B cell (primary cell): ENCODE results near the gene TMPRSS9. TPM values are rescaled to one million over a fixed set of nuclear protein-coding genes. Genes with fewer than 3 reads are reported as not detected.

Experiments used
- ATAC-seq: fragments of 200-7000 bp; cut with Tn5 transposase; one replicate; pipeline ENCODE4 v1.10.0; 2021; ENCODE audit warnings: low read depth, mild to moderate bottlenecking, moderate number of reproducible peaks, moderate library complexity
- CTCF ChIA-PET: fragments of 350-600 bp; sonication (Branson Sonifier 250); formaldehyde crosslinking; loops from one replicate; lab custom pipeline; 2021; ENCODE audit warnings: antibody characterized with exemption, inconsistent platforms; lab: Charles Lee
- POLR2A ChIA-PET: fragments of 350-600 bp; sonication (Branson Sonifier 250); formaldehyde crosslinking; loops from one replicate; lab custom pipeline; 2021; ENCODE audit warnings: antibody characterized with exemption; lab: Charles Lee
- DNase-seq: peaks from one replicate; pipeline ENCODE4 v3.0.0; 2013
- H2AFZ ChIP-seq: 2 replicates; pipeline ENCODE4 v1.6.1; 2012; ENCODE audit warnings: mild to moderate bottlenecking, low read depth, low read length; ENCODE audit not compliant: insufficient read depth, poor library complexity, severe bottlenecking
- H3K27ac ChIP-seq, 2 donors: 1 replicate in 1 of 2; 2 replicates in 1 of 2; pipeline ENCODE4 v1.5.1; 2012 to 2013; ENCODE audit warnings: low read length in 2 of 2, mild to moderate bottlenecking in 2 of 2, moderate library complexity in 1 of 2
- H3K27me3 ChIP-seq, 4 experiments: fragments of 200-600 bp in 1 of 4; sonication (generic) in 1 of 4; replicated peaks in 1 of 4; 1 replicate in 2 of 4; 2 replicates in 2 of 4; pipeline versions ENCODE4 v1.6.1 to v1.7.0; 2013 to 2016; ENCODE audit warnings: low read length in 3 of 4, mild to moderate bottlenecking in 2 of 4, mixed read lengths in 1 of 4, moderate library complexity in 1 of 4; ENCODE audit not compliant: insufficient read depth in 4 of 4, control insufficient read depth in 3 of 4; ENCODE audit errors: control extremely low read depth in 1 of 4
- H3K36me3 ChIP-seq, 2 experiments: replicated peaks in 1 of 2; 1 replicate in 1 of 2; 2 replicates in 1 of 2; pipeline versions ENCODE4 v1.6.1 to v1.7.1; 2013; ENCODE audit warnings: low read length in 1 of 2; ENCODE audit not compliant: insufficient read depth in 2 of 2, control insufficient read depth in 1 of 2; ENCODE audit errors: control extremely low read depth in 1 of 2, extremely low read depth in 1 of 2
- H3K4me1 ChIP-seq, 2 donors: fragments of 200-600 bp in 1 of 2; sonication (generic) in 1 of 2; 1 replicate in 1 of 2; 2 replicates in 1 of 2; pipeline versions ENCODE4 v1.5.1 to v1.6.1; 2013 to 2017; ENCODE audit warnings: low read length in 2 of 2; ENCODE audit not compliant: control insufficient read depth in 2 of 2, insufficient read depth in 2 of 2
- H3K4me2 ChIP-seq: replicated peaks from 2 replicates; pipeline ENCODE3; 2012; ENCODE audit warnings: mild to moderate bottlenecking, low read depth, low read length; ENCODE audit not compliant: poor library complexity, severe bottlenecking
- H3K4me3 ChIP-seq, 5 experiments: fragments of 200-600 bp in 1 of 5; sonication (generic) in 1 of 5; 1 replicate in 3 of 5; 2 replicates in 2 of 5; pipeline versions ENCODE4 v1.5.1 to v1.7.0; 2011 to 2016; ENCODE audit warnings: low read length in 4 of 5, mild to moderate bottlenecking in 4 of 5, low read depth in 2 of 5, control low read depth in 1 of 5, moderate library complexity in 1 of 5; ENCODE audit not compliant: insufficient read depth in 1 of 5; ENCODE audit errors: control extremely low read depth in 1 of 5, extremely low read depth in 1 of 5
- H3K79me2 ChIP-seq: fragments of 200-600 bp; sonication (generic); one replicate; pipeline ENCODE4 v1.6.0; 2016; ENCODE audit warnings: low read length; ENCODE audit not compliant: control insufficient read depth, insufficient read depth
- H3K9ac ChIP-seq: fragments of 200-600 bp; sonication (generic); 2 replicates; pipeline ENCODE4 v1.6.1; 2017; ENCODE audit warnings: mild to moderate bottlenecking, low read length, moderate library complexity
- H3K9me3 ChIP-seq, 3 donors: one replicate each; pipeline versions ENCODE4 v1.6.1 to v1.7.1; 2013; ENCODE audit warnings: low read length in 2 of 3; ENCODE audit not compliant: control insufficient read depth in 2 of 3, insufficient read depth in 1 of 3; ENCODE audit errors: control extremely low read depth in 1 of 3
- H4K20me1 ChIP-seq: 2 replicates; pipeline ENCODE4 v1.6.0; 2012; ENCODE audit warnings: mild to moderate bottlenecking, low read length; ENCODE audit not compliant: insufficient read depth, control insufficient read depth, poor library complexity, severe bottlenecking
- H3K27ac Mint-ChIP-seq: one replicate; pipeline ENCODE4 v1.8.0; 2021; ENCODE audit warnings: mixed read lengths
- H3K27me3 Mint-ChIP-seq: one replicate; pipeline ENCODE4 v1.8.0; 2021; ENCODE audit warnings: mixed read lengths
- H3K4me1 Mint-ChIP-seq: one replicate; pipeline ENCODE4 v1.8.0; 2021; ENCODE audit warnings: mixed read lengths
- H3K4me3 Mint-ChIP-seq: one replicate; pipeline ENCODE4 v1.8.0; 2021; ENCODE audit warnings: mixed read lengths
- H3K9me3 Mint-ChIP-seq: one replicate; pipeline ENCODE4 v1.8.0; 2022; ENCODE audit warnings: mixed read lengths; ENCODE audit not compliant: insufficient read depth
- EZH2 ChIP-seq: IDR thresholded peaks from 2 replicates; pipeline ENCODE4 v1.6.1; 2012; ENCODE audit warnings: borderline replicate concordance, low read depth, mild to moderate bottlenecking, moderate library complexity, low read length; ENCODE audit not compliant: insufficient read depth, poor library complexity, severe bottlenecking
- WGBS: methylation state at CpG from one replicate; pipeline ENCODE4 v1.1.5; 2013; ENCODE audit warnings: missing lambda C conversion rate; ENCODE audit not compliant: insufficient coverage; 5-methylcytosine and 5-hydroxymethylcytosine counted together
- intact Hi-C: fragments of 100-400 bp; cut with micrococcal nuclease; formaldehyde crosslinking; loops from one replicate; pipeline ENCODE4 v1.10.0; 2022
- polyA plus RNA-seq: library from polyadenylated mRNA; depleted of rRNA; stranded (reverse); fragments of >200 nt; gene quantifications from 2 replicates; pipeline ENCODE4 v1.2.3, GENCODE V29; 2012
- total RNA-seq, 2 donors: library from RNA; stranded (reverse); fragments of 120-200 nt in 1 of 2; gene quantifications; 1 replicate in 1 of 2; 2 replicates in 1 of 2; pipeline versions ENCODE4 v1.2.3 to v1.2.4, GENCODE V29; 2013 to 2022
- TF ChIP-seq, protein P1 (sequence below): fragments of 200-600 bp; IDR thresholded peaks from one replicate; pipeline ENCODE4 v1.8.0; 2022; ENCODE audit warnings: antibody characterized with exemption, mild to moderate bottlenecking

TMPRSS9 gene
- total and polyA plus RNA-seq, 2 donors (not counting 1 experiment from before 2014, with no cell fraction given) = not detected

DNA sequence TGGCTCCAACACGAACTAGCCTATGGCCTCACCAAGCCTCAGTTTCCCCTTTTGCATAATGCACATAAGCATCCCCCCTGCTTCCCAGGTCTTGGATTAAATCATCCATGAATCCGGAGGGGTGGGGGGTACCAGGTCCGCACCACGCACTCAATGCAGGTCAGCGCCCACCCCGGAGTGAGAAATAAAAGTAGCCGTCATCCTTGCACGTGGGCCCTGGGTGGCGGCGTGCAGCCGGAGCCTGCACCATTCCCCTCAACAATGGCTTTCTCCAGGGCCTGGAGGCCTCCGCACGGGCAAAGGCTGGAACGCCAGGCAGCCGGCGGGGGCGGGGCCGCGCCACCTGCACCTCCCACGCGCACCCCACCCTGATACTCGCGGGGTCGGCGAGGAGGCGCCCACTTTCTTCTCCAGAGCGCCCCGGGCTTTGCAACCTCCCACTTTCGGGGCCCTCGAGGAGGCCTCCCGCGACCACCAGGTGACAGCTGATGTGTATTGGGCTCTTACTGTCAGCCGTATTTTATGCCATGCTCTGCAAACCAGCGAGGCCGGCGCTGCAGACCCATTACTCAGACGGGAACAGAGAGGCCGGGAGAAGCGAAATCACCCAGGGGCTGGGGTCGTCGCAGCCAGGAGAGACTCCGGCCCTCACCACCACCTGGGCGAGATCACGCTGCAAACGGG, 115.1 kb downstream of the TMPRSS9 start:
- no peaks in the 10 kb centered on the region for H3K36me3 ChIP-seq
- WGBS = under 1% methylated on average over 45 of the region's 45 CpGs
- ATAC-seq (peak; percentile 5), DNase-seq (peak; percentile 83)
- intact Hi-C loops = loop anchor here (2.0 to 10.0 kb wide), 4 partner anchors 200 to 320 kb away; partner anchors contain the start of genes AP3D1, PLEKHJ1, SF3A2 and SLC39A3
- H3K4me1 Mint-ChIP-seq = peaks cover 34% of the 10 kb centered on the region
- peak overlapping the region; percentile 85 for H3K9ac ChIP-seq
- peaks cover 37% of the 10 kb centered on the region for H4K20me1 ChIP-seq
- POLR2A ChIA-PET = interaction anchor here (0.7 to 4.7 kb wide), 25 partner anchors 9 to 1252 kb away, joined by 3 to 77 read pairs (median 12); partner anchors contain the start of gene LMNB2
- peaks cover 30 to 47% of the 10 kb centered on the region in 2 donors for H3K4me1 ChIP-seq
- peak overlapping the region; percentile 87 for H3K27ac Mint-ChIP-seq
- TF ChIP-seq, protein P1, sequence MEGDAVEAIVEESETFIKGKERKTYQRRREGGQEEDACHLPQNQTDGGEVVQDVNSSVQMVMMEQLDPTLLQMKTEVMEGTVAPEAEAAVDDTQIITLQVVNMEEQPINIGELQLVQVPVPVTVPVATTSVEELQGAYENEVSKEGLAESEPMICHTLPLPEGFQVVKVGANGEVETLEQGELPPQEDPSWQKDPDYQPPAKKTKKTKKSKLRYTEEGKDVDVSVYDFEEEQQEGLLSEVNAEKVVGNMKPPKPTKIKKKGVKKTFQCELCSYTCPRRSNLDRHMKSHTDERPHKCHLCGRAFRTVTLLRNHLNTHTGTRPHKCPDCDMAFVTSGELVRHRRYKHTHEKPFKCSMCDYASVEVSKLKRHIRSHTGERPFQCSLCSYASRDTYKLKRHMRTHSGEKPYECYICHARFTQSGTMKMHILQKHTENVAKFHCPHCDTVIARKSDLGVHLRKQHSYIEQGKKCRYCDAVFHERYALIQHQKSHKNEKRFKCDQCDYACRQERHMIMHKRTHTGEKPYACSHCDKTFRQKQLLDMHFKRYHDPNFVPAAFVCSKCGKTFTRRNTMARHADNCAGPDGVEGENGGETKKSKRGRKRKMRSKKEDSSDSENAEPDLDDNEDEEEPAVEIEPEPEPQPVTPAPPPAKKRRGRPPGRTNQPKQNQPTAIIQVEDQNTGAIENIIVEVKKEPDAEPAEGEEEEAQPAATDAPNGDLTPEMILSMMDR = no peak
- TF ChIP-seq EZH2 = no peak
- peaks cover 30% of the 10 kb centered on the region for H3K79me2 ChIP-seq
- H3K27ac ChIP-seq = peak overlapping the region; percentile 72
- no peaks in the 10 kb centered on the region for H3K9me3 Mint-ChIP-seq
- no peaks in the 10 kb centered on the region for H3K27me3 Mint-ChIP-seq
- H3K4me2 ChIP-seq = peak overlapping the region; percentile 100
- CTCF ChIA-PET = interaction anchor here (0.7 to 4.2 kb wide), 19 partner anchors 9 to 303 kb away, joined by 3 to 134 read pairs (median 12); no protein-coding TSS in a partner anchor
- H3K4me3 Mint-ChIP-seq = peak overlapping the region; percentile 88
- no peaks in the 10 kb centered on the region for H3K27me3 ChIP-seq
- no peak overlapping the region for H2AFZ ChIP-seq
- no peaks in the 10 kb centered on the region for H3K9me3 ChIP-seq
- peak overlapping the region; percentile 57 to 100 (median 100) for H3K4me3 ChIP-seq

Other genes with a start within 250 kb of the TMPRSS9 start
- gene AP3D1, start 208.7 kb upstream of the TMPRSS9 start, total RNA-seq = 96.4 and 108 TPM in 2 replicates
- 109 and 114 TPM in 2 replicates for gene AP3D1, start 208.7 kb upstream of the TMPRSS9 start, polyA plus RNA-seq
- gene DOT1L, start 196.3 kb upstream of the TMPRSS9 start, total RNA-seq = 50.5 and 50.6 TPM in 2 replicates
- gene DOT1L, start 196.3 kb upstream of the TMPRSS9 start, polyA plus RNA-seq = 23.5 and 25.5 TPM in 2 replicates
- gene PLEKHJ1, start 123.9 kb upstream of the TMPRSS9 start, total RNA-seq = 82.4 and 86.7 TPM in 2 replicates
- gene PLEKHJ1, start 123.9 kb upstream of the TMPRSS9 start, polyA plus RNA-seq = 89.2 and 117 TPM in 2 replicates
- 129 and 140 TPM in 2 replicates for gene SF3A2, start 123.4 kb upstream of the TMPRSS9 start, total RNA-seq
- 98.2 and 113 TPM in 2 replicates for gene SF3A2, start 123.4 kb upstream of the TMPRSS9 start, polyA plus RNA-seq
- 4.5 and 7.3 TPM in 2 replicates for gene AMH, start 110.9 kb upstream of the TMPRSS9 start, total RNA-seq
- 1.5 and 1.9 TPM in 2 replicates for gene AMH, start 110.9 kb upstream of the TMPRSS9 start, polyA plus RNA-seq
- 2.8 and 3.0 TPM in 2 replicates for gene JSRP1, start 103.8 kb upstream of the TMPRSS9 start, total RNA-seq
- gene JSRP1, start 103.8 kb upstream of the TMPRSS9 start, polyA plus RNA-seq = 1.6 and 2.1 TPM in 2 replicates
- gene PEAK3, start 78.1 kb upstream of the TMPRSS9 start, total RNA-seq = 0.71 and 0.90 TPM in 2 replicates
- 0.07 and 0.18 TPM in 2 replicates for gene PEAK3, start 78.1 kb upstream of the TMPRSS9 start, polyA plus RNA-seq
- gene LINGO3, start 52.1 kb upstream of the TMPRSS9 start, total RNA-seq = 3.9 and 4.8 TPM in 2 replicates
- 0.56 and 1.1 TPM in 2 replicates for gene LINGO3, start 52.1 kb upstream of the TMPRSS9 start, polyA plus RNA-seq
- 180 and 201 TPM in 2 replicates for gene LSM7, start 31.7 kb upstream of the TMPRSS9 start, total RNA-seq
- gene LSM7, start 31.7 kb upstream of the TMPRSS9 start, polyA plus RNA-seq = 585 and 820 TPM in 2 replicates
- 479 and 511 TPM in 2 replicates for gene SPPL2B, start 31.6 kb upstream of the TMPRSS9 start, total RNA-seq
- gene SPPL2B, start 31.6 kb upstream of the TMPRSS9 start, polyA plus RNA-seq = 415 and 423 TPM in 2 replicates
- 31.9 and 32.5 TPM in 2 replicates for gene TIMM13, start 67.3 kb downstream of the TMPRSS9 start, total RNA-seq
- 13.0 and 19.4 TPM in 2 replicates for gene TIMM13, start 67.3 kb downstream of the TMPRSS9 start, polyA plus RNA-seq
- gene LMNB2, start 96.7 kb downstream of the TMPRSS9 start, total RNA-seq = 20.3 and 20.8 TPM in 2 replicates
- gene LMNB2, start 96.7 kb downstream of the TMPRSS9 start, polyA plus RNA-seq = 8.8 and 8.9 TPM in 2 replicates
- gene GADD45B, start 115.9 kb downstream of the TMPRSS9 start, total RNA-seq = 166 and 167 TPM in 2 replicates
- 215 and 261 TPM in 2 replicates for gene GADD45B, start 115.9 kb downstream of the TMPRSS9 start, polyA plus RNA-seq